SK-N-SH (cell line): Measurements from ENCODE around the gene PCNX3. TPM values are rescaled to one million over a fixed set of nuclear protein-coding genes. Genes with fewer than 3 reads are reported as not detected.

Source experiments
- CTCF ChIA-PET: fragments of 300-600, 350-600 bp; formaldehyde crosslinking; extraction: SDS; loops from one replicate; lab custom pipeline; 2021; lab: Yijun Ruan, JAX
- POLR2A ChIA-PET: fragments of 350-600 bp; sonication (Branson Sonifier 250); formaldehyde crosslinking; extraction: SDS; loops from one replicate; lab custom pipeline; 2020; ENCODE audit warnings: antibody characterized with exemption, inconsistent platforms; lab: Yijun Ruan, JAX
- DNase-seq: peaks from one replicate; pipeline ENCODE4 v3.0.0; 2012
- H2AFZ ChIP-seq: fragments of 200-600 bp; sonication (generic); 2 replicates; pipeline ENCODE4 v1.8.1; 2016; ENCODE audit warnings: antibody characterized with exemption, mild to moderate bottlenecking, low read depth
- H3F3A ChIP-seq: fragments of 200-600 bp; sonication (generic); replicated peaks from 2 replicates; pipeline ENCODE3; 2016; ENCODE audit warnings: antibody characterized with exemption, mild to moderate bottlenecking; ENCODE audit not compliant: insufficient read depth
- H3K27ac ChIP-seq, 2 experiments: fragments of 200-500 bp in 1 of 2; fragments of 200-600 bp in 1 of 2; sonication (Bioruptor generic) in 1 of 2; sonication (generic), shearing (Covaris generic) in 1 of 2; 2 replicates each; pipeline versions ENCODE4 v1.5.1 to v1.6.1; 2014 to 2016; ENCODE audit warnings: low read depth in 2 of 2, inconsistent platforms in 1 of 2, low read length in 1 of 2, mild to moderate bottlenecking in 1 of 2, mixed read lengths in 1 of 2
- H3K27me3 ChIP-seq: fragments of 200-600 bp; sonication (generic), shearing (Covaris generic); 2 replicates; pipeline ENCODE4 v1.6.1; 2016; ENCODE audit warnings: mixed run types; ENCODE audit not compliant: insufficient read depth
- H3K36me3 ChIP-seq, 2 experiments: fragments of 200-500 bp in 1 of 2; fragments of 200-600 bp in 1 of 2; sonication (Bioruptor generic) in 1 of 2; sonication (generic) in 1 of 2; replicated peaks in 1 of 2; 2 replicates each; pipeline versions ENCODE3 to v1.5.1; 2014 to 2016; ENCODE audit warnings: low read length in 1 of 2, mild to moderate bottlenecking in 1 of 2; ENCODE audit not compliant: insufficient read depth in 2 of 2, control insufficient read depth in 1 of 2
- H3K4me1 ChIP-seq, 2 experiments: fragments of 200-500 bp in 1 of 2; fragments of 200-600 bp in 1 of 2; sonication (Bioruptor generic) in 1 of 2; sonication (generic), shearing (Covaris generic) in 1 of 2; 2 replicates each; pipeline versions ENCODE4 v1.5.1 to v1.6.1; 2014 to 2016; ENCODE audit warnings: low read depth in 1 of 2, low read length in 1 of 2, mixed run types in 1 of 2; ENCODE audit not compliant: insufficient read depth in 2 of 2, control insufficient read depth in 1 of 2
- H3K4me2 ChIP-seq: fragments of 200-600 bp; sonication (generic), shearing (Covaris generic); 2 replicates; pipeline ENCODE4 v1.6.1; 2017; ENCODE audit warnings: mixed run types
- H3K4me3 ChIP-seq, 2 experiments: fragments of 200-500 bp in 1 of 2; fragments of 200-600 bp in 1 of 2; sonication (Bioruptor generic) in 1 of 2; sonication (generic), shearing (Covaris generic) in 1 of 2; 2 replicates each; pipeline versions ENCODE4 v1.5.1 to v1.8.1; 2014 to 2016; ENCODE audit warnings: low read depth in 2 of 2, inconsistent platforms in 1 of 2, low read length in 1 of 2, mild to moderate bottlenecking in 1 of 2, mixed read lengths in 1 of 2, moderate library complexity in 1 of 2
- H3K79me2 ChIP-seq: fragments of 200-600 bp; sonication (generic); 2 replicates; pipeline ENCODE4 v1.8.1; 2017; ENCODE audit warnings: mild to moderate bottlenecking; ENCODE audit not compliant: insufficient read depth
- H3K9ac ChIP-seq: fragments of 200-600 bp; sonication (generic); 2 replicates; pipeline ENCODE4 v1.6.1; 2017; ENCODE audit warnings: mixed run types
- H3K9me2 ChIP-seq: fragments of 200-600 bp; sonication (generic); 2 replicates; pipeline ENCODE4 v1.6.1; 2017; ENCODE audit warnings: mixed run types
- H3K9me3 ChIP-seq: fragments of 200-600 bp; sonication (generic); 2 replicates; pipeline ENCODE4 v1.6.1; 2017; ENCODE audit warnings: mixed run types, mild to moderate bottlenecking, moderate library complexity
- H4K20me1 ChIP-seq: fragments of 200-600 bp; sonication (generic); 2 replicates; pipeline ENCODE4 v1.6.1; 2017; ENCODE audit warnings: mild to moderate bottlenecking, mixed run types; ENCODE audit not compliant: insufficient read depth
- ELF1 ChIP-seq: IDR thresholded peaks from 2 replicates; pipeline ENCODE4 v1.4.0; 2012
- FOXJ3 ChIP-seq: sonication (generic); formaldehyde crosslinking; IDR thresholded peaks from 2 replicates; pipeline ENCODE4 v1.5.1; 2020; ENCODE audit warnings: mild to moderate bottlenecking, missing genetic modification reagents
- RCOR1 ChIP-seq: fragments of 150-350 bp; IDR thresholded peaks from 2 replicates; pipeline ENCODE4 v1.6.1; 2017; ENCODE audit warnings: antibody characterized with exemption, low read length
- TCF12 ChIP-seq: IDR thresholded peaks from 2 replicates; pipeline ENCODE4 v1.4.0; 2012
- WGBS: methylation state at CpG from one replicate; pipeline ENCODE4 v1.1.6; 2017; ENCODE audit warnings: low lambda C conversion rate; 5-methylcytosine and 5-hydroxymethylcytosine counted together
- polyA plus RNA-seq, 3 experiments: library from polyadenylated mRNA; depleted of rRNA; stranded (reverse); fragments of >200 nt; gene quantifications; 2 replicates each; pipeline ENCODE4 v1.2.3, GENCODE V29; 2012
- TF ChIP-seq, protein P1 (sequence below): fragments of 150-350 bp; IDR thresholded peaks from 2 replicates; pipeline ENCODE4 v1.6.1; 2017; ENCODE audit warnings: antibody characterized with exemption, low read length, low read depth, borderline replicate concordance
- TF ChIP-seq, protein P2 (sequence below): IDR thresholded peaks from 2 replicates; pipeline ENCODE4 v1.6.1; 2012; ENCODE audit warnings: mild to moderate bottlenecking, low read depth, low read length, moderate library complexity
- TF ChIP-seq, protein P3 (sequence below): IDR thresholded peaks from 2 replicates; pipeline ENCODE4 v1.4.0; 2012; ENCODE audit warnings: low read depth, borderline replicate concordance
- TF ChIP-seq, protein P4 (sequence below): IDR thresholded peaks from 2 replicates; pipeline ENCODE4; 2012
- TF ChIP-seq, protein P5 (sequence below): fragments of 200-600 bp; sonication (generic); IDR thresholded peaks from 2 replicates; pipeline ENCODE4 v1.6.1; 2017; ENCODE audit warnings: antibody characterized with exemption, mild to moderate bottlenecking, moderate library complexity

Gene PCNX3
- polyA plus RNA-seq, 1 of the 3 experiments (the other 2 are of a cell fraction), result 33.7 TPM

DNA sequence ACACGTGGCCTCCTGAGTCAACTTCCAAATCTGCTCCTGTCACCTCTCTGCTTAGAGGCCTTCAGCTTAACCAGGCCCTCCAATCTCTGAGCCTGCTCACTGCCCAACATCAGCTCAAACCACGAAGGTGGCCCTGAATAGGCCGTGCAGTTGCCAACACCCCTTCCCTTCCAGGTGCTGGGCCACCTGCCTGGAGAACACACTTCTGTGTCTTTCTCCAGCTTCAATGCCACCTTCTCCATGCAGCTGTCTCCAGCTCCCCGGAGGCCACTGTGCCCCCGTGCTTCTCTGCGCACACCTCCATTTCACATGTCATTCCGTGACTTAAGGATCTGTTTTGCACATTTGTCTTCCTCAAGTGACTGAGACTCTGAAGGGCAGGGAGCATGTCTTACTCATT, 41.9 kb downstream of the PCNX3 start:
- no peak for DNase-seq
- peaks cover 13 to 22% of the 10 kb centered on the region in 2 experiments for H3K4me1 ChIP-seq
- TF ChIP-seq, protein P1, sequence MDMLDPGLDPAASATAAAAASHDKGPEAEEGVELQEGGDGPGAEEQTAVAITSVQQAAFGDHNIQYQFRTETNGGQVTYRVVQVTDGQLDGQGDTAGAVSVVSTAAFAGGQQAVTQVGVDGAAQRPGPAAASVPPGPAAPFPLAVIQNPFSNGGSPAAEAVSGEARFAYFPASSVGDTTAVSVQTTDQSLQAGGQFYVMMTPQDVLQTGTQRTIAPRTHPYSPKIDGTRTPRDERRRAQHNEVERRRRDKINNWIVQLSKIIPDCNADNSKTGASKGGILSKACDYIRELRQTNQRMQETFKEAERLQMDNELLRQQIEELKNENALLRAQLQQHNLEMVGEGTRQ, result no peak
- no peak for TF ChIP-seq FOXJ3 (CRISPR knock-in tag)
- TF ChIP-seq, protein P2, sequence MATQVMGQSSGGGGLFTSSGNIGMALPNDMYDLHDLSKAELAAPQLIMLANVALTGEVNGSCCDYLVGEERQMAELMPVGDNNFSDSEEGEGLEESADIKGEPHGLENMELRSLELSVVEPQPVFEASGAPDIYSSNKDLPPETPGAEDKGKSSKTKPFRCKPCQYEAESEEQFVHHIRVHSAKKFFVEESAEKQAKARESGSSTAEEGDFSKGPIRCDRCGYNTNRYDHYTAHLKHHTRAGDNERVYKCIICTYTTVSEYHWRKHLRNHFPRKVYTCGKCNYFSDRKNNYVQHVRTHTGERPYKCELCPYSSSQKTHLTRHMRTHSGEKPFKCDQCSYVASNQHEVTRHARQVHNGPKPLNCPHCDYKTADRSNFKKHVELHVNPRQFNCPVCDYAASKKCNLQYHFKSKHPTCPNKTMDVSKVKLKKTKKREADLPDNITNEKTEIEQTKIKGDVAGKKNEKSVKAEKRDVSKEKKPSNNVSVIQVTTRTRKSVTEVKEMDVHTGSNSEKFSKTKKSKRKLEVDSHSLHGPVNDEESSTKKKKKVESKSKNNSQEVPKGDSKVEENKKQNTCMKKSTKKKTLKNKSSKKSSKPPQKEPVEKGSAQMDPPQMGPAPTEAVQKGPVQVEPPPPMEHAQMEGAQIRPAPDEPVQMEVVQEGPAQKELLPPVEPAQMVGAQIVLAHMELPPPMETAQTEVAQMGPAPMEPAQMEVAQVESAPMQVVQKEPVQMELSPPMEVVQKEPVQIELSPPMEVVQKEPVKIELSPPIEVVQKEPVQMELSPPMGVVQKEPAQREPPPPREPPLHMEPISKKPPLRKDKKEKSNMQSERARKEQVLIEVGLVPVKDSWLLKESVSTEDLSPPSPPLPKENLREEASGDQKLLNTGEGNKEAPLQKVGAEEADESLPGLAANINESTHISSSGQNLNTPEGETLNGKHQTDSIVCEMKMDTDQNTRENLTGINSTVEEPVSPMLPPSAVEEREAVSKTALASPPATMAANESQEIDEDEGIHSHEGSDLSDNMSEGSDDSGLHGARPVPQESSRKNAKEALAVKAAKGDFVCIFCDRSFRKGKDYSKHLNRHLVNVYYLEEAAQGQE, result no peak
- no peak for TF ChIP-seq ELF1
- no peak for TF ChIP-seq RCOR1
- TF ChIP-seq TCF12, result no peak
- TF ChIP-seq, protein P3, sequence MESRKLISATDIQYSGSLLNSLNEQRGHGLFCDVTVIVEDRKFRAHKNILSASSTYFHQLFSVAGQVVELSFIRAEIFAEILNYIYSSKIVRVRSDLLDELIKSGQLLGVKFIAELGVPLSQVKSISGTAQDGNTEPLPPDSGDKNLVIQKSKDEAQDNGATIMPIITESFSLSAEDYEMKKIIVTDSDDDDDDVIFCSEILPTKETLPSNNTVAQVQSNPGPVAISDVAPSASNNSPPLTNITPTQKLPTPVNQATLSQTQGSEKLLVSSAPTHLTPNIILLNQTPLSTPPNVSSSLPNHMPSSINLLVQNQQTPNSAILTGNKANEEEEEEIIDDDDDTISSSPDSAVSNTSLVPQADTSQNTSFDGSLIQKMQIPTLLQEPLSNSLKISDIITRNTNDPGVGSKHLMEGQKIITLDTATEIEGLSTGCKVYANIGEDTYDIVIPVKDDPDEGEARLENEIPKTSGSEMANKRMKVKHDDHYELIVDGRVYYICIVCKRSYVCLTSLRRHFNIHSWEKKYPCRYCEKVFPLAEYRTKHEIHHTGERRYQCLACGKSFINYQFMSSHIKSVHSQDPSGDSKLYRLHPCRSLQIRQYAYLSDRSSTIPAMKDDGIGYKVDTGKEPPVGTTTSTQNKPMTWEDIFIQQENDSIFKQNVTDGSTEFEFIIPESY, result no peak
- TF ChIP-seq, protein P4, sequence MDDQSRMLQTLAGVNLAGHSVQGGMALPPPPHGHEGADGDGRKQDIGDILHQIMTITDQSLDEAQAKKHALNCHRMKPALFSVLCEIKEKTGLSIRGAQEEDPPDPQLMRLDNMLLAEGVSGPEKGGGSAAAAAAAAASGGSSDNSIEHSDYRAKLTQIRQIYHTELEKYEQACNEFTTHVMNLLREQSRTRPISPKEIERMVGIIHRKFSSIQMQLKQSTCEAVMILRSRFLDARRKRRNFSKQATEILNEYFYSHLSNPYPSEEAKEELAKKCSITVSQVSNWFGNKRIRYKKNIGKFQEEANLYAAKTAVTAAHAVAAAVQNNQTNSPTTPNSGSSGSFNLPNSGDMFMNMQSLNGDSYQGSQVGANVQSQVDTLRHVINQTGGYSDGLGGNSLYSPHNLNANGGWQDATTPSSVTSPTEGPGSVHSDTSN, result no peak
- TF ChIP-seq, protein P5, sequence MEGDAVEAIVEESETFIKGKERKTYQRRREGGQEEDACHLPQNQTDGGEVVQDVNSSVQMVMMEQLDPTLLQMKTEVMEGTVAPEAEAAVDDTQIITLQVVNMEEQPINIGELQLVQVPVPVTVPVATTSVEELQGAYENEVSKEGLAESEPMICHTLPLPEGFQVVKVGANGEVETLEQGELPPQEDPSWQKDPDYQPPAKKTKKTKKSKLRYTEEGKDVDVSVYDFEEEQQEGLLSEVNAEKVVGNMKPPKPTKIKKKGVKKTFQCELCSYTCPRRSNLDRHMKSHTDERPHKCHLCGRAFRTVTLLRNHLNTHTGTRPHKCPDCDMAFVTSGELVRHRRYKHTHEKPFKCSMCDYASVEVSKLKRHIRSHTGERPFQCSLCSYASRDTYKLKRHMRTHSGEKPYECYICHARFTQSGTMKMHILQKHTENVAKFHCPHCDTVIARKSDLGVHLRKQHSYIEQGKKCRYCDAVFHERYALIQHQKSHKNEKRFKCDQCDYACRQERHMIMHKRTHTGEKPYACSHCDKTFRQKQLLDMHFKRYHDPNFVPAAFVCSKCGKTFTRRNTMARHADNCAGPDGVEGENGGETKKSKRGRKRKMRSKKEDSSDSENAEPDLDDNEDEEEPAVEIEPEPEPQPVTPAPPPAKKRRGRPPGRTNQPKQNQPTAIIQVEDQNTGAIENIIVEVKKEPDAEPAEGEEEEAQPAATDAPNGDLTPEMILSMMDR, result no peak
- H3K36me3 ChIP-seq, result peaks cover 53 to 70% of the 10 kb centered on the region in 2 experiments
- no peak overlapping the region for H3K9ac ChIP-seq
- POLR2A ChIA-PET, result no interaction called here
- no peak overlapping the region for H3K27ac ChIP-seq
- no peaks in the 10 kb centered on the region for H3K9me2 ChIP-seq
- H3K27me3 ChIP-seq, result no peaks in the 10 kb centered on the region
- no peaks in the 10 kb centered on the region for H3K9me3 ChIP-seq
- peaks cover 42% of the 10 kb centered on the region for H3K79me2 ChIP-seq
- no peak overlapping the region for H3K4me3 ChIP-seq
- no peak overlapping the region for H2AFZ ChIP-seq
- 95% methylated on average over 7 of the region's 7 CpGs for WGBS
- CTCF ChIA-PET, result interaction anchor here (1.0 to 1.9 kb wide), 3 partner anchors 19 to 54 kb away, joined by 3 to 5 read pairs (median 4); partner anchors contain the start of gene SIPA1
- H3F3A ChIP-seq, result peaks cover 32% of the 10 kb centered on the region
- H4K20me1 ChIP-seq, result 0 out of 2 replicates have a peak, but pooled peaks cover 7% of the 10 kb centered on the region
- no peak overlapping the region for H3K4me2 ChIP-seq
